GM19043 (cell line): ENCODE data around the gene ATP7A.
"Not testable (repeated sequence)": the region's sequence is repeated elsewhere in the genome, so short reads cannot be mapped to it uniquely, and the experiment has no call there.

ENCODE experiments used
- ATAC-seq: cut with Tn5 transposase; IDR thresholded peaks from one replicate; pipeline ENCODE4 v1.9.1; 2021; ENCODE audit warnings: low read depth; ENCODE audit not compliant: unreplicated experiment

Gene ATP7A

DNA sequence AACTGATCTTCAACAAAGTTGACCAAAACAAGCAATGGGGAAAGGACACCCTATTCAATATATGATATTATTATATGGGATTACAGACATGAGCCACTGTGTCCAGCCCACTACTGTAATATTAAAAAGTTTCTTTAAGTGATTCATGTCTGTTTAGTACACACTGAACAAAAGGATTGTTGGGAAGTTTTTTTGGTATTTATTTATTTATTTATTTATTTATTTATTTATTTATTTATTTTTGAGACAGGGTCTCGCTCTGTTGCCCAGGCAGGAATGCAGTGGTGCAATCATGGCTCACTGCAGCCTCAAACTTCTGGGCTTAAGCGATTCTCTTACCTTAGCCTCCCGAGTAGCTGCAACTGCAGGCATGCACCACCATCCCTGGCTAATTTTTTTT, 117.3 kb downstream of the ATP7A start:
- ATAC-seq, result no peak

DNA sequence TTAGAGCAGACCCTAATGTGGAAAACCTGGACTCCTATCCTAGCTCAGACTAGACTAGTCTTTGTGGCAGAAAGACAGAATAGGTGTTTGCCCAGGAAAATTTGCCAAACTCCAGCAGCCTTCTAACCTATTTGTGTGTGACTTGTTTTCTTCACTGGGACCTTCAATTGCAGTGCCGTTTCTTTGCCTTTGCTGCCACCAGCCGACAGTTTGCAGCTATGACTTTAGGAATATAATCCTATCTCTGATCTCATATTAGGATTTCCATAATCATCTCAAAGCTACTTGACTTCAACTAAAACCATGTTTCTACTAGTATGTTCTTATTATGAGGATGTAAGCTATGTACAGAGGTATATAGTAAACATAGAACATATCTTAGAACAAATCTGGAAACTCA, 119.2 kb downstream of the ATP7A start:
- no peak for ATAC-seq

DNA sequence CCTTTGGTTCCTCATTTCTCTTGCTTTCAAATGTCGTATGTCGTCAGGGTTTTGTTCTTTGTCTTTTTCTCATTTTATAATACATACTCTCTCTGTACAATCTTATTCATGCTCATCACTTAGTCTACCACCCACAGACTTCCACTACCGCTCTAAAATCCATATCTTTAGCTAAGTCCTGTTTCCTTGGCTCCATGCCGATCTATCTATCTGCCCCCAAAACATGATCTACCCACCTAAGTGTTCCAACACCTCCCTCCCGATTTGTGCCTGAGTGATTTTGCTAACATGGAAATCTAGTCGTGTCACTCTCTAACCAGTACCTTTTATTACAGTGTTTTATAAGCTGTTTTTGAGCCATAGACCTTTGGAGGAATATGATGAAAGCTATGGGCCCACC, 124.6 kb downstream of the ATP7A start:
- no peak for ATAC-seq

DNA sequence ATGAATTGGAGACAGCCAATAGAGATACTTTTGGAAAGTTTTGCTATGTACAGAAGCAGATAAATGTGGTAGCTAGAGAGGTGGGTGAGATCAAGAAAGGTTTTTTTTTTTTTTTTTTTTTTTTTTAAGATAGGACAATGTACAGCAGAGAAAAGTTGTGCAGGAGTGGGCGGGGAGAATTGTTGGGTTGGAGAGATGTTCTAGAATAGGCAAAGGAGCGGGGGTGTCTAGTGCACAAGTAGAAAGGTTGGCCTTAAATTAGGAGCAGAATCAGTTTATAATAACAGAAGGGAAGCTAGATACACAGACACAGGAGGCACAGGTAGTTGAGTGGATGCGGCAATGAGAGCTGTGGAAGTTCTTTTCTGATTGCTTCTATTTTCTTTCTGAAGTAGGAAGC, 127.4 kb downstream of the ATP7A start:
- ATAC-seq, result no peak

DNA sequence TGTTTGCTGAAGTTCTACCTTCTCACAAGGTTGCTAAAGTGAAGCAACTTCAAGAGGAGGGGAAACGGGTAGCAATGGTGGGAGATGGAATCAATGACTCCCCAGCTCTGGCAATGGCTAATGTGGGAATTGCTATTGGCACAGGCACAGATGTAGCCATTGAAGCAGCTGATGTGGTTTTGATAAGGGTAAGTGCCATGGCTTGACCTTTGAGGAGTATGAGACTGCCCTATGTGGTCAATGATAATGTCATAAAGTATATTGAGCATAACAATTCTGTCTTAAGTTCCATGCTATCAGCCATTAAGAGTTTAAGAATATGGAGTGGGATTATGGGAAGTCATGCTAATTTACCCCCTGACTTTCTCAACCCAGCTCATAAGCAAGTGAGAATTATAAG, 132.1 kb downstream of the ATP7A start:
- no peak for ATAC-seq

DNA sequence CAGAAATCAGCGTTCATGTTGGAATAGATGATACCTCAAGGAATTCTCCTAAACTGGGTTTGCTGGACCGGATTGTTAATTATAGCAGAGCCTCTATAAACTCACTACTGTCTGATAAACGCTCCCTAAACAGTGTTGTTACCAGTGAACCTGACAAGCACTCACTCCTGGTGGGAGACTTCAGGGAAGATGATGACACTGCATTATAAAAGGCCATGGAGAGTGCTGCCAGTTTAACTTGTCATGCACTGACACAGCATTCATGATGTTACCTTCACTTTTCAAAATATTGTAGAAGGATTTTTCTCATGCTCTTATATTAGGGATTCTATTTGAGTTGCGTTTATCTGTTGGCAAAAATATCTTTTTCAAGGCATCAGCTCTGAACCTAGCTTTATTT, 135.9 kb downstream of the ATP7A start:
- no peak for ATAC-seq

DNA sequence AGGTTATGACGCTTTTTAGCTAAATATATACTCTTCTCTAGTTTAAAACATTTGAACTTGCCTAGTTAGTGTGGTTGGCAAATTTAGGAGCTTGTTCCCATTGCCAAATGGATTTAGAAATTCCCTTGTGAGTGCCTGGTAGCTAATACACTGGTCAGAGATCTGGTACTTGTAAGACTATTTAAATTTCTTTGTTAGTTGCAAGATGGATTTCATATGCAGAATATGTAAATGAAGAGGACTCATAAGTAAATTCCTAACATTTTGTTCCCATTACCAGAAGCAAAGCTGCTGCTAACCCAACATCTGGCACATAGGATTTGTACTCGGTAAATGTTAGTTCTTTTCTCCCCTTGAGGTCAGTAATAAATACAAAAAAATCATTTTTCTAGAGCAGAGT, 137.6 kb downstream of the ATP7A start:
- no peak for ATAC-seq

DNA sequence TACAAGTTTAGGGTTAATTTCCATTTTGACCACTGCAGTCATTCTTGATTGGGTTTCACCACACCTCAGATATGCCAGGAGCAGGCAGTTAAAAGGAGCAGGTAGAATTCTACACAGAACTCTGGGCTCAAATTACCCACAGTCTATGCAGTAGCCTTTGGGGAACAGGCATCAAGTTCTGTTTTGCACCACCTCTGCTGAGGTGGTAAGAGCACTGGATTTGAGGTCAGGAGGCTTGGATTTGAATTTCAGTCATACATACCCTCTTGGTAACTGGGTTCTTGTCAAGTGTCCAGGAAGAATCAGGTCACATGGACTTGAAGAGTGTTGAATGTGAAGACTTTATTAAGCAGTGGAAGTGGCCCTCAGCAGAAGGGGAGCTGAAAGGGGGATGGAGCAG, 153.2 kb downstream of the ATP7A start:
- no peak for ATAC-seq

DNA sequence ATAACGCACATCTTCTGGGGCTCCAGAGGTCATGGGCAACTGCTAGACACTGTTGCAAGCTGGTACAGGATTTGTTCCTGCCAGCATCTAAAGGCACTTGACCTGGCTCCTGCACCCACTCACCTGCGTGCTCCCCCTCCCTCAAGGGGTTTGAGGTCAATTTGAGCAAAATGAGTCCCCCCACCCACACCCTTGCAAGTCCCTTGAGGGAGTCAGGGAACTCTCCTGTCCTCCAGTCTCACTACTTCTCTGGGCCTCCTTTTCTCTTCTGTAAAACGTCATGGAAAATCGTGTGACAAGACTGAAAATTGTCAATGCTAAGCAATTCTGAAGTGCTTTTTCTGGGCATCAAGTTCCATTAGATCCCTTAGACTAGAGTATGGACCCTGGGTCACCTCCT, 153.7 kb downstream of the ATP7A start:
- no peak for ATAC-seq

DNA sequence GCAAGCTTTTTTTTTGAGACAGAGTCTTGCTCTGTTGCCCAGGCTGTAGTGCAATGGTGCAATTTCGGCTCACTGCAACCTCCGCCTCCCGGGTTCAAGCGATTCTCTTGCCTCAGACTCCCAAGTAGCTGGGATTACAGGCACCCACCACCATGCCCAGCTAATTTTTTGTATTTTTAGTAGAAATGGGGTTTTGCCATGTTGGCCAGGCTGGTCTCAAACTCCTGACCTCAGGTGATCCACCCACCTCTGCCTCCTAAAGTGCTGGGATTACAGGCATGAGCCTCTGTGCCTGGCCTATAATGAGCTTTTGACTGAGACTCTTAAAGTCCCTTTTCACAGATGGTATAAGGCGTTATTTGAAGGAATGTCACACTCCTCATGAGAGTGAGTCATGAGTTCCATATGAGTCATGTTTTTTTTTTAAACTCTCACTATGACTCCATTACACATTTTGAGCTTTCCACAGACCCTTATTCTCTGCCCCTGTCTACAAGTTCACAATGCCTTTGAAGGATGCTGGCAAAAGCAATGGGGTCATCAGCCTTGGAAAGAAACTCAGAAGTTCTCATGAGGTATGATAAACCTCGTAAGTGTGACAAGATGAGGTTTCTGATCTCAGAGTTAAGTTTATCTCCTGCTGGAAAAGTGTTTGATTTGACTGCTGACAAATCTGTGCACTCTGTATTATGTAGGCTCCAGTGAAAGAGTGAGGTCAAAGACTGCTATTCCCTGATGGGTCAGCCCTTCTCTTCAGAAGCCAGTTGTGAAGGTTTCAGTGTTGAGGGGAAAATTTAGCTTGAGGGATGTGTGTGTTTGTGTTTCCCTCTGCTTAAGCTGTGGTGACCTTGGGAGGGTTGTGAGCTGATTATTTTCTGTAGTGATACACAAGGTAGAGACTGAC, 154.5 kb downstream of the ATP7A start:
- ATAC-seq, result peak; percentile 80

DNA sequence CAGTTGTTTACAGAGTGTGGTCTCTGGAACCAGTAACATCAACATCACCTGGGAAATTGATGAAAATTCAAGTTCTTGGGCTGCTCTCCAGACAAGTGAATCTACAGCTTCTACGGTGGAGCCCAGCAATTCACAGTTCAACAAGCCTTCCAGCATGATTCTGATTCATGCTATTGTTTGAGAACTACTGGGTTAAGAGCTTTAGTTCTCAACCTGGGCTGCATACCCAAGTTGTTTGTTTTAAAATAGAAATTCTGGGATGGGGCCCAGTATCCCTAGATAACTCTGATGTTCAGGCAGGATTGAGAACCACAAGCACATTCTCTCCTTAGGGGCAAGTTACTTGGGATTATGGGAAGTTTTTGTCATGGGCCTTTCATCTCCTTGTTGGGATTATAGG, 155.6 kb downstream of the ATP7A start:
- no peak for ATAC-seq

DNA sequence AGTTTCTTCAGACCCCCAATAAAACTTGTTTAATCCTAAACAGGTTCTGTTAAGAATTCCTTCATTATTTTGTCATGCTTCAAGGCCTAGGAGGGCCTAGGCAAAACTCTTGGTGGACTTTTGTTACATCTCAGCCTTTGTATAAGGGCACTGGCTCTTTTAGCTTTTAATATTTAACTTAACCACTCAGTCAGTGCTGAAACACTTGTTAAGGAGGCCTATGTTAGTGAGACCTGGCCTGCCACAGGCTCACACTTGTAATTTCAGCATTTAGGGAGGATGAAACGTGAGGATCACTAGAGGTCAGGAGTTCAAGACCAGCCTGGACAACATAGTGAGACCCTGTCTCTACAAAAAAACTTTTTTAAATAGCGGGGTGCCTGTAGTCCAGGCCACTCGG, 160.8 kb downstream of the ATP7A start:
- no peak for ATAC-seq

DNA sequence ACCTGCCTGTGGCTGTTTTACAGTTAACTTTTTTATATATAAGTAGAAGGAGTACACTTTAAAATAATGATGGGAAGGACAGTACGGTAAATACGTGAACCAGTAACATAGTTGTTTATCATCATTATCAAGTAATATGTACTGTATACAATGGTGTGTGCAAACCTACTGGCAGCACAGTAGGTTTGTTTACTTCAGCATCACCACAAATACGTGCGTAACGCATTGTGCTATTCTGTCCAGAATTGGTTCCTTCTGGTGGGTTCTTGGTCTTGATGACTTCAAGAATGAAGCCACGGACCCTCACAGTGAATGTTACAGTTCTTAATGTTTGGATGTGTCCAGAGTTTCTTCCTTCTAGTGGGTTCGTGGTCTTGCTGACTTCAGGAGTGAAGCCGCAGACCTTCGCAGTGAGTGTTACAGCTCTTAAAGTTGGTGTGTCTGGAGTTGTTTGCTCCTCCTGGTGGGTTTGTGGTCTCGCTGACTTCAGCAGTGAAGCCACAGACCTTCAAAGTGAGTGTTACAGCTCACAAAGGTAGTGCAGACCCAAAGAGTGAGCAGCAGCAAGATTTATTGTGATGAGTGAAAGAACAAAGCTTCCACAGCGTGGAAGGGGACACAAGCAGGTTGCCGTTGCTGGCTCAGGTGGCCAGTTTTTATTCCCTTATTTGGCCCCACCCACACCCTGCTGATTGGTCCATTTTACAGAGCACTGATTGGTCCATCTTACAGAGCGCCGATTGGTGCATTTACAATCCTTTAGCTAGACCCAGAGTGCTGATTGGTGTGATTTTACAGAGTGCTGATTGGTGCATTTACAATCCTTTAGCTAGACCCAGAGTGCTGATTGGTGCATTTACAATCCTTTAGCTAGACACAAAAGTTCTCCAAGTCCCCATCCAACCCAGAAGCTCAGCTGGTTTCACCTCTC, 162.9 kb downstream of the ATP7A start:
- ATAC-seq, result not testable (repeated sequence)

DNA sequence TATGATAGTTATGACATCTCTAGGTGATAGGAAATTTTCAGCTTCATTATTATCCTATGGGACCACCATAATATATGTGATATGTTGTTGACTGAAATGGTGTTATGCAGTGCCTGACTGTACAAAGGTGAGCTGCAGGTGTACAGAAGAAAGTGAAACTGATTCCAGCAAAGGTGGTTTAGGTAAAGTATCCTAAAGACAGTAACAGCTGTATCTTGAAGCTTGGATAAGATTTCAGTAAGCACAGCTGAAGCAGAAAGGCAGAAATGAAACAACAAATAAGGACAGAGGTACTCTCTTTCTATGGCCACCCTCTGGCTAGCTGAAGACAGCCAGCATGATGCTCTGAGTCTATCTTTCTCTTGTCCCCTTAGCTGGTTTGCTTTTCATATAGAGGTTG, 163.6 kb downstream of the ATP7A start:
- no peak for ATAC-seq

DNA sequence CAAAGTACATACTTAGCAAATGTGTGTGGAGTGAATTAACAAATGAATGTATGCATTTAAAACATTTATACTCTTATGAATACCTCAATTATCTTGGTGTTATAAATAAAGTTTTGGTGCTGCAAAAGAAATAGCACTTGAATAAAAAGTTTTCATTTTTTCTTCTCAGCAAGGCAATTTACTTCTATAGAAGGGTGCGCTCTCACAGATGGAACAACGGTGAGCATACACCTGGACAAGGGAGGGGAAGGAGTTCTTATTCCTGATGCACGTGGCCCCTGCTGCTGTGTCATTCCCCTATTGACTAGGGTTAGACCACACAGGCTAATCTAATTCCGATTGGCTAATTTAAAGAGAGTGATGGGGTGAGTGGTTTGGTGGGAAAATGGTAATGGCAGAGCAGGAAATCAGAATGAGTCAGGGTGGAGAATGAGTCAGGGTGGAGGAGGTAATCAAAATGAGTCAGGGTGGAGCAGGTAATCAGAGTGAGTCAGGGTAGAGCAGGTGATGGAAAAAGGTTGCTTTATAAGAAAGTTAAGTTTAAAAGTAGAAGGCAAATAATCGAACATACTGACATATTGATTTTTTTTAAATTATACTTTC, 165.4 kb downstream of the ATP7A start:
- ATAC-seq, result no peak

DNA sequence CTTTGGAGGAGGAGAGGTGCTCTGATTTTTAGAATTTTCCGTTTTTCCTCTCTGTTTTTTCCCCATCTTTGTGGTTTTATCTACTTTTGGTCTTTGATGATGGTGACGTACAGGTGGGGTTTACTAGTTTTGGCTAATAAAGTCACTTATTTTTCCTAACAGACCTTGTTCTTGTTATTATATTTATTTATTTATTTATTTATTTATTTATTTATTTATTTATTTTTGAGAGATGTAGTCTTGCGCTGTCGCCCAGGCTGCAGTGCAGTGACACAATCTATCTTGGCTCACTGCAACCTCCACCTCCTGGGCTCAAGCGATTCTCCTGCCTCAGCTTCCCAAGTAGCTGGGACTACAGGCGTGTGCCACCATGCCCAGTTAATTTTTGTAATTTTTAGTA, 170.9 kb downstream of the ATP7A start:
- not testable (repeated sequence) for ATAC-seq

DNA sequence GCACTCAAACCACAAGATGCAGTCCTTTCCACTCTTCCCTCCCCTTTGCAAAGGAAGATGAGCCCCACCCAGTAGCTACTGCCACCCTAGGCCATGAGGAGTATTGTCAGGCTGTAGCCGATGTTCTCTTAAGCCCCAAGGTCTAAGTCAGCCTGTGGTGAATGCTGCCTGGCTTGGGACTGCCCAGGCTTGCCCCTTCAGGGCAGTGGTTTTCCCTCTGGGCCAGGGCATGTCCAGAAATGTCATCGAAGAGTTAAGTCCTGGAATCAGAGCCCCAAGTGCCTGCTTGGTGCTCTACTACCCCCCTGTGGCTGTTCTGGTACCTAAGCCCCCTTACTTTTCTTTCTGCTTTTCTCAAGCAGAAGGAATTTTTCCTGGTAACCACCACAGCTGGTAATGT, 181.8 kb downstream of the ATP7A start:
- peak; percentile 82 for ATAC-seq

DNA sequence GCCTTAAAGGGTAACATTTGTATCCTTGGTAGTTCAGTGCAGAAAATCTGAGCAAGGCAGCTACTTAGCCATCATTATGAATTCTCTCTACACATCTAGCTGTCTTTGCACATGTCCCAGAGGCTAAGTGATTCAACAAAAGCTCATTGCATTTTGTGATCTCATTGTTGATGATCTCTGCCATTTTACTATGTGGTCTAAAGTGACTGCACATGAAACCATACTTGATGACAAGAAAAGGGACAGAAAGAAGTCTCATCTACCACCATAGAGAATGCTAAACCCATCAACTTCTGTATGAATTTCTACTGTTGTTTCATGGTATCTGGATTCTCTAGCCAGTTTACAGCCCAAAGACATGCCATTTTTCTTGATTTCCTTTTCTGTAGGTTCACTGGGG, 187.6 kb downstream of the ATP7A start:
- ATAC-seq, result no peak
